ENCODE results near the gene ATP12A.
A peak's percentile ranks its signal among the peaks of the same experiment; 100 is the strongest.

The ATP12A gene

GRCh38 chr13:24661713-24662112, 18.5 kb upstream of the ATP12A start:
- TF ChIP-seq CTCF (IDR thresholded peaks at IDR 0.05; ENCODE audit: insufficient read depth, low read length, poor library complexity, severe bottlenecking): no peak
- TF ChIP-seq EZH2phosphoT487 (conservative IDR thresholded peaks at IDR 0.05; ENCODE audit: low read length): no peak
- Histone ChIP-seq H3K36me3 (ENCODE audit: low read length) (no peaks in the 10 kb centered on the region), H3K9me3 (ENCODE audit: insufficient read depth, low read length) (no peaks in the 10 kb centered on the region), H3K9ac (ENCODE audit: low read length) (no peak overlapping the region), H3F3A (ENCODE audit: insufficient read depth) (no peaks in the 10 kb centered on the region), H3K27me3 (ENCODE audit: low read length) (no peaks in the 10 kb centered on the region), H3K27ac (ENCODE audit: low read depth, low read length) (no peak overlapping the region), H3K79me2 (ENCODE audit: insufficient read depth, low read length) (no peaks in the 10 kb centered on the region), H3K9me2 (replicated peaks; ENCODE audit: insufficient read depth, low read length) (no peaks in the 10 kb centered on the region), H3K4me2 (ENCODE audit: low read depth, low read length, poor library complexity, severe bottlenecking) (peak overlapping the region; percentile 16), H2AFZ (ENCODE audit: low read depth, low read length, severe bottlenecking) (no peak overlapping the region), H4K20me1 (ENCODE audit: low read depth, low read length) (no peaks in the 10 kb centered on the region), H3K4me3 (ENCODE audit: insufficient read depth, low read length, poor library complexity, severe bottlenecking) (no peak overlapping the region)

- H3K4me2 ChIP-seq (ENCODE audit: low read depth, low read length, poor library complexity, severe bottlenecking): peak overlapping the region; percentile 16
- no peaks in the 10 kb centered on the region for H4K20me1 ChIP-seq (ENCODE audit: low read depth, low read length)
- H3K9me3 ChIP-seq (ENCODE audit: insufficient read depth, low read length): no peaks in the 10 kb centered on the region
- H3F3A ChIP-seq (ENCODE audit: insufficient read depth): no peaks in the 10 kb centered on the region
- H3K9ac ChIP-seq (ENCODE audit: low read length): no peak overlapping the region
- TF ChIP-seq EZH2phosphoT487 (conservative IDR thresholded peaks at IDR 0.05; ENCODE audit: low read length) (no peak), CTCF (IDR thresholded peaks at IDR 0.05; ENCODE audit: insufficient read depth, low read length, poor library complexity, severe bottlenecking) (no peak)
- no peak overlapping the region for H3K27ac ChIP-seq (ENCODE audit: low read depth, low read length)
- H3K27me3 ChIP-seq (ENCODE audit: low read length): no peaks in the 10 kb centered on the region
- no peaks in the 10 kb centered on the region for H3K9me2 ChIP-seq (replicated peaks; ENCODE audit: insufficient read depth, low read length)
- no peak overlapping the region for H3K4me3 ChIP-seq (ENCODE audit: insufficient read depth, low read length, poor library complexity, severe bottlenecking)
- no peaks in the 10 kb centered on the region for H3K79me2 ChIP-seq (ENCODE audit: insufficient read depth, low read length)
- H3K36me3 ChIP-seq (ENCODE audit: low read length): no peaks in the 10 kb centered on the region
- no peak overlapping the region for H2AFZ ChIP-seq (ENCODE audit: low read depth, low read length, severe bottlenecking)
Observed at GRCh38 chr13:24662195-24663088, 17.8 kb upstream of the ATP12A start.

- Histone ChIP-seq H3K79me2 (ENCODE audit: insufficient read depth, low read length) (no peaks in the 10 kb centered on the region), H3K9me2 (replicated peaks; ENCODE audit: insufficient read depth, low read length) (no peaks in the 10 kb centered on the region), H3F3A (ENCODE audit: insufficient read depth) (no peaks in the 10 kb centered on the region), H3K36me3 (ENCODE audit: low read length) (no peaks in the 10 kb centered on the region), H3K9me3 (ENCODE audit: insufficient read depth, low read length) (no peaks in the 10 kb centered on the region), H3K27me3 (ENCODE audit: low read length) (no peaks in the 10 kb centered on the region), H3K27ac (ENCODE audit: low read depth, low read length) (no peak overlapping the region), H2AFZ (ENCODE audit: low read depth, low read length, severe bottlenecking) (no peak overlapping the region), H3K4me3 (ENCODE audit: insufficient read depth, low read length, poor library complexity, severe bottlenecking) (no peak overlapping the region), H3K4me2 (ENCODE audit: low read depth, low read length, poor library complexity, severe bottlenecking) (no peak overlapping the region), H4K20me1 (ENCODE audit: low read depth, low read length) (no peaks in the 10 kb centered on the region), H3K9ac (ENCODE audit: low read length) (no peak overlapping the region)
- TF ChIP-seq CTCF (IDR thresholded peaks at IDR 0.05; ENCODE audit: insufficient read depth, low read length, poor library complexity, severe bottlenecking) (no peak), EZH2phosphoT487 (conservative IDR thresholded peaks at IDR 0.05; ENCODE audit: low read length) (no peak)
Observed at GRCh38 chr13:24663089-24663395, 17.2 kb upstream of the ATP12A start.
